Activated CD8-positive, alpha-beta memory T cell treated with anti-CD3 and anti-CD28 coated beads for 4 hours (primary cell): ENCODE results near the gene CRY2.

Source experiments
- DNase-seq, 2 donors: peaks; one replicate each; pipeline ENCODE4 v3.0.0-alpha.2; 2020; ENCODE audit warnings: low read depth in 2 of 2

Gene CRY2

GRCh38 chr11:45918331-45918941 lies 71.2 kb downstream of the CRY2 start:
- DNase-seq, result peak in 1 of 2 donors; percentile 32

GRCh38 chr11:45918962-45919675 lies 71.8 kb downstream of the CRY2 start:
- DNase-seq, result no peak

- DNase-seq, result no peak
Measured at GRCh38 chr11:45919806-45920530, 72.7 kb downstream of the CRY2 start.

DNA sequence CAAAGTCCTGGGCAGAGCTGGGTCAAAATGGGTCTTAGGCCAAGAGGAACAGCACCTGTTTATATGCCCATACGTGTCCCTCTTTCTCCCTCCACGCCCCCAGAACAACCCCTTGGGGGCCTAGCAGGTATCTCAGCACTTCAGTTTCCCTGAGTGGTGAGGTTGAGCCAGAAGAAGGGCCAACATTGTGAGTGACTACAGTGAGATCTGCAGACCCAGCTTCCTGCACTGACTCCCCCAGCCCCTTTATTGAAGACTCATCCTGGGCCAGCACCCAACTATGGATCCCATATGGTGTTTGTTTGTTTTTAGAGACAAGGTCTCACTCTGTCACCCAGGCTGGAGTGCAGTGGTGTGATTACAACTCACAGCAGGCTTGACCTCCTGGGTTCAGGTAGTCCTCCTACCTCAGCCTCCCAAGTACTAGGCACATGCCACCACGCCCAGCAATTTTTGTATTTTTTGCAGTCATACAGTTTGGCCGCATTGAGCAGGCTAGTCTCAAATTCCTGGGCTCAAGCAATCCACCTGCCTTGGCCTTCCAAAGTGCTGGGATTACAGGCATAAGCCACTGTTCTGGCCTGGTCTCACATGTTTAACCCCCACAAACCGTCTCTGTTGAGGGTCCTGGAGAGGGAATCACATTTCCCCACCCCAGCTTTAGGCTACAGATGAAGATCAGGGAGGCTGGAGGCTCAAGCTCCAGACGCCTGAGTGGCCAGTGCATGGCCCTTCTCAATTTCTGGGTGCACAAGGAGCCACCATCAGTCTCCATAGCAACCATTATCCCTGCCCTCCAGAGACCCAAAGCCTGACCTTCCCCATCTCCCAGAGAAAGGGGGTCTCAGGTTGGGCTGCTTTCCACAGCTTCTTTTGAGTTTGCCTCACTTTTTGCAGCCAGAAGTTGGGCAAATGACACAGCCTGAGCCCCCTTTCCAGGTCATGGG lies 73.5 kb downstream of the CRY2 start:
- DNase-seq, result no peak

- DNase-seq, result no peak
Measured at GRCh38 chr11:45921561-45922424, 74.5 kb downstream of the CRY2 start.

GRCh38 chr11:45922425-45923082 lies 75.3 kb downstream of the CRY2 start, which contains the start of gene LARGE2:
Gene LARGE2, plus strand, starts transcription at chr11:45922656. Its CDS starts 227 bp downstream, at chr11:45922883.
- no peak for DNase-seq

DNA sequence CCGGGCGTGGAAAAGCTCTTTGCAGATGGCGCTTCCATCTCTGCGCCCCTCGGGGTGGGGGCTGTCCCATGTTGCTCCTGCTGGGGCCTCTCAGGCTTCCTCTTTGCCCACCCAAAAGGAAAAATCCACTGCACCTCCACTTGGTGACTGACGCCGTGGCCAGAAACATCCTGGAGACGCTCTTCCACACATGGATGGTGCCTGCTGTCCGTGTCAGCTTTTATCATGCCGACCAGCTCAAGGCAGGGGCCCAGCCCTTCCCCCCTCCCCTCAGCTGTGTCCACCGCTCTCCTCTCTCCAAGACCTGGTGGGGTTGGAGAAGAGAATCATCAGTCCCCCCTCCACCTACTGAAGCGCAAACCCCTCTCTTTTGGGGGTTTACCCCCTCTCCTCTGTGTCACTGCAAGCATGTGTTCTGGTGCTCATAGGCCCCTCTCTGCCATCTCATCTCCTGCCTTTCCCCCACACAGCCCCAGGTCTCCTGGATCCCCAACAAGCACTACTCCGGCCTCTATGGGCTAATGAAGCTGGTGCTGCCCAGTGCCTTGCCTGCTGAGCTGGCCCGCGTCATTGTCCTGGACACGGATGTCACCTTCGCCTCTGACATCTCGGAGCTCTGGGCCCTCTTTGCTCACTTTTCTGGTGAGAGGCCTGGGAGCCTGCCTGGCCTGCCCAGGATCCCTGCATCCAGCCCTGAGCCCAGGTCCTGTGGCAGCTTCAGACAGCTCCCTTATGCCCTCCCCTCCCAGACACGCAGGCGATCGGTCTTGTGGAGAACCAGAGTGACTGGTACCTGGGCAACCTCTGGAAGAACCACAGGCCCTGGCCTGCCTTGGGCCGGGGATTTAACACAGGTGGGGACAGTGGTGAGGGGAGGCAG lies 77.0 kb downstream of the CRY2 start:
- DNase-seq, result no peak

- DNase-seq, result no peak
Measured at GRCh38 chr11:45924927-45925326, 77.7 kb downstream of the CRY2 start.

- no peak for DNase-seq
Measured at GRCh38 chr11:45925550-45925949, 78.3 kb downstream of the CRY2 start.

- DNase-seq, result no peak
Measured at GRCh38 chr11:45926001-45926401, 78.7 kb downstream of the CRY2 start.

DNA sequence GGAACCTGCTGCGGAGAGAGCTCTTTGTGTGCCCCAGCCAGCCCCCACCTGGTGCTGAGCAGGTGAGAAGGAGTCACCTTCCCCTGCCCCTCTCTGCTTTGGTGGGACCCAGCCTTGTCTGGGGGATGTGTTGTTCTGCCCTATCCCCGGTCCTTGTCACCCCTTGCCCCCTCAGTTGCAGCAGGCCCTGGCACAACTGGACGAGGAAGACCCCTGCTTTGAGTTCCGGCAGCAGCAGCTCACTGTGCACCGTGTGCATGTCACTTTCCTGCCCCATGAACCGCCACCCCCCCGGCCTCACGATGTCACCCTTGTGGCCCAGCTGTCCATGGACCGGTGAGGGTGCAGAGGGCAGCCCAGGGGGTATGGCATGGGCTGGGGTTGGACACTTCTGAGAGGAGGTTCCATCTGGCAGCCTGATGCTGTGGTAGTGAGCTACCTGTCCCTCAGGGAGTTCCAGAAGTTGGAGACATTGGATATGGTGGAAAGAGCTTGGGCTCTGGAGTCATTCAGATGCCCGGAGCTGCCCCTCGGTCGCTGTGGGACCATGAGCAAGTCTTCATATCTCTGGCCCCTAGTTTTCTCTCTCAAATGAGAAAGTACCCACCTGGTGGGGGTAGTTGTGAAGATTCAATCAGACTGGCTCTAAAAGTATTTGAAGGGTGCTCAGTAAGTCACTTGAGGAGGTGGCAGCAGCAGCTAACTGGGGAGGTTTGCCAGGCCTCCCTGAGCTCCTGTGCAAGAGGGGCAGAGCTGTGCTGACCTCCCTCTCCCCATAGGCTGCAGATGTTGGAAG lies 79.5 kb downstream of the CRY2 start:
- no peak for DNase-seq

GRCh38 chr11:45927332-45927683 lies 80.0 kb downstream of the CRY2 start:
- no peak for DNase-seq

GRCh38 chr11:45927684-45928413 lies 80.6 kb downstream of the CRY2 start:
- no peak for DNase-seq

DNA sequence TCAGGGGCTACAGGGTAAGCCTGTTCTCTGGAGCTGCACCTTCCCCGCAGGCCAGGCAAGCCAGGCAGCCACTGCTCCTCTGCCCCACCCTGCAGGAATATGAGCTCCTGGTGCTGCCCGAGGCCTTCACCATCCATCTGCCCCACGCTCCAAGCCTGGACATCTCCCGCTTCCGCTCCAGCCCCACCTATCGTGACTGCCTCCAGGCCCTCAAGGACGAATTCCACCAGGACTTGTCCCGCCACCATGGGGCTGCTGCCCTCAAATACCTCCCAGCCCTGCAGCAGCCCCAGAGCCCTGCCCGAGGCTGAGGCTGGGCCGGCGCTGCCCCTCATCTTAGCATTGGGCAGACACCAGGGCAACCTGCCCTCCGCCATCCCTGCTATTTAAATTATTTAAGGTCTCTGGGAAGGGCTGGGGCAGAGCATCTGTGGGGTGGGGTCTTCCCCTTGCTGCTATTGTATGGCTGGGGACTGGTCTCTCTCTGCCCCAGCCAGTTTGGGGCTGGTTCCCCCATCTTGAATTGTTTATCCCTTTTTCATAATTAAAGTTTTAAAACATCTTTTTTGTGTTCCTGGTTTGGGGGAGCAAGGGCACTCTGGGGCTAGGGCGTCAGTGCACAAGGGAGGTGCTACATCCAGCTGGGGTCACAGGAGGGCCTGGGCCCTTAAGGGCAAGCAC lies 81.4 kb downstream of the CRY2 start:
- no peak for DNase-seq

GRCh38 chr11:45929486-45930030 lies 82.3 kb downstream of the CRY2 start:
- no peak for DNase-seq

DNA sequence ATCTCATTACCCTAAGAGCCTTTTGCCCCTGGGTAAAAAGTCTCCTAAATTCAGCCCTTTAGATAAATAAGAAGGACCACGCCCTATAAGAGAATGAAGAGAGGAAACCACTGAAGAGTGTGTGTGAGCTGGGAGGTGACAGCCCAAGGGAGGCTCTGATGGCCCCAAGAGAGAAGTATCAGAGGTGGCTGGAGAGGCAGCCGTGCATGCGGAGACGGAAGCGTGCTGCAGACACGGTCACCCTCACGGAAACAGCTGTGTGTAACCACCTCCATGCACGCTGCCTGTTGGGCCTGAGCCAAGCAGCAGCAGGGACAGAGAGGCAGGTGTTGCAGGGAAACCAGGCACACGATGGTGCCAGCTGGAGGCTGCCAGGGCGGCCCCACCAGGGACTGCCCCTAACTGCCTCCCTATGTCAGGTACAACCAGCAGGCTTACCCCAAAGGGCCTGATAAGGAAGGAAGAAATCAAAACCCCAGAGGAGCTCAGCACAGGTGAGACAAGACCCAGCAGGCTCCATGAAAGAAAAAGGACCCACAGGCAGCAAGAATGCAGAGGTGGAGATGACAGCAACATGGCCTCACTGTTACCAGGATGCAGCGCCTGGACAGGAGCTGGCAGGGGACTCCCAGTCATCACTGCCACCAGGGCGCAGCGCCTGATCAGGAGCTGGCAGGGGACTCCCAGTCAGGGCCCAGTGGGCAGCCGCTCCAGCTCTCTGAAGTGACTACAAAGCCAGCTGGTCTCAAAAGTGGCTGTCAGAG lies 82.9 kb downstream of the CRY2 start:
- no peak for DNase-seq
